HTR-8/SVneo (cell line): ENCODE data around the gene HOXA2.

ENCODE experiments used
- DNase-seq: peaks from one replicate; pipeline ENCODE4 v3.0.0; 2011; ENCODE audit warnings: low spot score, mixed read lengths; ENCODE audit not compliant: insufficient read length
- FAIRE-seq: peaks from 2 replicates; lab custom pipeline; 2011; peaks lifted over from hg19 to GRCh38; lab: Jason Lieb, UNC

The HOXA2 gene

DNA sequence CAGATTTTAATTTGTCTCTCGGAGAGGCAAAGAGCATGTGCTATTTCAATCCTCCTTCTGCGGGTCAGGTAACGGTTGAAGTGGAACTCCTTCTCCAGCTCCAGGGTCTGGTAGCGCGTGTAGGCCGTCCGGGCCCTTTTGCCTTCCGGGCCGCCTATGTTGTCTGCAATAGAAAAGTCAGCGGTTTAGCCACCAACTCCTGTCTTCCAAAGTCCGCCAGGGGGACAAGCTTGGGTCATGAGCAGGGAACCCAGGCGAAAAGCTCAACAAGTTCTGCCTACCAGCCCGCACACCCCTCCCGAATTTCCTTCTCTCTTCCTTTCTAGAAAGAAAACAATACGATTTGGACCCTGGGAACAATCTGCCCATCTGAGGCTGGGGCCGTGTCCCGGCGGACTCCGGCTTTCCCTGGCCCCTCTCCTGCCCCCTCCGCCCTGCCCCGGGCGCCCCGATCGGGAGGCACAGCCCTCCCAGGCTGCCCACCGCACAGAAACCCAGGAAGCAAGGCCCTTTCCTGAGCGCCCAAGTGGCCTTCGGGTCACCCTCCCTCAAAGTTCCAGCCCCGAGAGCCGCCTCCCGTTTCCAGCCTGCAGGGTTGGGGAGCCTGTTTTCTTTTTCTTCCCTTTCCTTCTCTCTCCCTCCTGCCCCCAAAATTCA is 39.6 kb upstream of the HOXA2 start:
- FAIRE-seq = no peak
- DNase-seq = no peak

DNA sequence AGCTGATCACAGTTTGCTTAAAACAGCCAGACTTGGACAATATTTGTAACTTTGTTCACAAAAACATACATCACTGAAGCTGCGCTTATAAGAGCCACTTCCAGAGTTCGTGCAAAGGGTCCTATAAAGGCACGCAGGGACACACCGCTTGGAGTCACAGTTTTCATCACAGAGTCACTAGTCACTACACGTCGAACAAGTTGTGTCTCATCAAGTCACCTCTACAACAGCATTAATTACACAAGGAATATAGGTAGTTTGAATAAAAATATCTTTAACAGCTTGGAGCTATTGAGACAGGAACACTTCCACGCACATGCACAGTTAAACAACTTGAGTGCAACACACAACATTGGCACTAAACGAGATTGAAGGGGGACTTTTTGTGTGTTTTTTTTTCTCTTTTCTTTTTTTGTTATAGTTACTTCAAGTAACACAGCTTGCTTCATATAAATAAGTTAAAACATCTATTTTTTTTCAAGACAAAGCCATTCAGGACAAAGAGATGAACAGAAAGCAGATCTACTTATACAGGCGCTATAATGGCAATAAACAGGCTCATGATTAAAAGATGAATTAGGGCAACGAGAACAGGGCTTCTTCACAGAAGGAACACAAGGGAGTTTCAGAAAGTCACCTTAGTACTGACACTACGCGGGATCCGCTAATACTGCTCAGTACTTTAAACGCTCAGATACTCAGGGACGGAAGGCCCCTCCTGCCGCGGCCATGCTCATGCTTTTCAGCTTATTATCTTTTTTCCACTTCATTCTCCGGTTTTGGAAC is 38.8 kb upstream of the HOXA2 start:
- DNase-seq (no peak), FAIRE-seq (no peak)

DNA sequence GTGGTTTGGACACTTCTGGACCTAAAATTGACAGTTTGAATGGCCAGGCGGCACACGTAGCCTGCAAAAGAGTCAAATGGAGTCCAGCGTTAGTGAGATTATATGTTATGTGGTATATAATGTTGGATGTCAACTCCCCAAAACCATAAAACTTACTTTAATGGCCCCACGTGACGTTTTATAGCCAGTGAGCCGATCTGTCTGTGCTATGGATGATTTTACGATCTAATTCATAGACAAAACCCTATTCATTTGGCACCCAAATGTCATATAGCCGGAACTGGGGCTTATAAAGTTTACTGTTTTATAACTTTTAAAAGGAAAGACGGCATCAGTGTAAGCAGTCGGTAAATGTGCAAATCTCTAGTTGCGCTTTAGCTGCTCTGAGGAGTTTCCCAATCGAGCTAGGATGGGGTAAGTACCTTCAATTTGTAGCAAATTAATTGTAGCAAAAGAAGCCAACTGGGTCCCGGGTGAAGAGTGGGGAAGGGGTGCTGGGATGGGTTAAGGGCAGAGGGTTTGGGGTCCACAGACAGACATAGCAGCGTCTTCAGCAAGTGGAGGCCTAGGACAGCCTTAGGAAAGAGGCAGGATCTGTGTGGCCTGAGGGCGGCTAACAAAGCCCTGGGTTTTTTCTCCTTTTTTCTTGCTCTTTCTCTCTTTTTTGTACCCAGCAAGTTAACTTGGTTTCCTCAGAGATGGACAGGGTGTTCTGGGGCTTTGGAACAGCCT is 37.8 kb upstream of the HOXA2 start:
- FAIRE-seq = no peak
- no peak for DNase-seq

DNA sequence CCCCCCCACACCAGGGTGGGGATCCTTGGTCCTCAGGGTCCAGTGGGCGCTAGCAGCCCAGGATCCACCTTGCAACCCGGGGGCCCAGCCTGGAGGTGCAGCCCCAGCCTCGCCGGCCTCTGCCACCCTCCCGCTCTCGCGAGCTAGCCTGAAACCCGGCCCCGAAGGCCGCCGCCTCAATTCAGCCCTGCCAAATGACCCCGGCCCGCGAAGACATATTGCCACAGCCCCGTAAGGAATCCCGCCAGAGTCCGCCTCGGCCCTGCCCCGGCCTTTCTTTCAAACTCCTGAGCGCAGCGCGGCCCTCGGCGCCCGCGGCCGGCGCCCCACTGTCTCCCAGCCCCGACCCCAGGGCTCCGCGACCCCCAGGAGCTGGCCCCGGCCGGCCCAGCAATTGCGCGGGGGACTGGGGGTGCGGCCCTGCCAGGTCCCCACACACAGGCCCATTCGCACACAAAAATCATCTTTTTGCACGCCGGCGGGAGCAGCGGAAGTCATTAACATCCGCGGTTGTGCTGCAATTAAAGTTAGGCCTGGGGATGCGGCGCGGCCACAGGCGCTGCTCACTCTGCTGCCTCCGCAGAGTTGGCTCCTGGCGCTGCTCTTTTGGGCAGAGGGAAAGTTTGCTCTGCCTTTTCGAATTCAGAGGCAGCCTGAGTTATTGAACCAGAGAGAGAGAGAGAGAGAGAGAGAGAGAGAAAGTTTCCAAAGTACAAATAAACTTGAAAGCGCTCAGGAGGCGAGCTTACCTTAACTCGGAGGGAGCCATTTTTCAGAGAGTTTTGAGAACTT is 37.0 kb upstream of the HOXA2 start:
- FAIRE-seq (no peak), DNase-seq (no peak)

DNA sequence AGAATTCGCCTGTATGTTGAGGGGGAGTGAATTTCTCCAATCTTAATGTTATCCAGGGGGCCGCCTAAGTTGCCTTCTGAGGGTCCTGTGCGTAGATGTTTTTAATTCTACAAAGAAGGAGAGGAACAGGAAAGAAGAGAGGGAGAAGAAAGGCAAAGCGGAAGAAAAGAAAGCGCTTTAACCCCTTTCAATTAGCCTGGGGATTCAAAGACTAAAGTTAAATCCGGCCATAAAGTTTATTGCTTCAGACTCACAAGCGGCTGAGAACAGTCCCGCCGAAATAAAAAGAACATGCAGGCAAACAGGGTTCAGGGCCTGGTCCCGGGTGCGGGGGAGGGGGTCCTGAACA is 36.5 kb upstream of the HOXA2 start:
- DNase-seq (no peak), FAIRE-seq (no peak)

DNA sequence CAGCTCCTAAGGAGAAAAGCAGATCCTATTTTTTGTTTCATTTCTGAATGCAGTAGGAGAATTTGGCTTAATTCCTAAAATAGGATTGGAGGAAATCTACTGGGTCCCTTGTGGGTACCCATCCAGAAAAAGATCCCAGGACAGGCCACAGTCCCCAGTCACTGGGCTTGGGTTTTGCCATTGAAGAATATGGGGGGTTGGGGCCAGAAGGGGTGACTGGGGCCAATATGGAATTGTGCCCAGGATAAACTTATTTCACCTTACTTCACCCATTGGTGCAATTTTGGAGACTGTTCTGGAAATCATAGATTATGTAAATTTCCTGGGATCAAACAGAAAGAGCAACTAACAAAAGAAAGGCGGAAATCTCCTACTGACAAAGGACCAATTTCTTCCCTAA is 36.0 kb upstream of the HOXA2 start:
- FAIRE-seq = no peak
- no peak for DNase-seq

DNA sequence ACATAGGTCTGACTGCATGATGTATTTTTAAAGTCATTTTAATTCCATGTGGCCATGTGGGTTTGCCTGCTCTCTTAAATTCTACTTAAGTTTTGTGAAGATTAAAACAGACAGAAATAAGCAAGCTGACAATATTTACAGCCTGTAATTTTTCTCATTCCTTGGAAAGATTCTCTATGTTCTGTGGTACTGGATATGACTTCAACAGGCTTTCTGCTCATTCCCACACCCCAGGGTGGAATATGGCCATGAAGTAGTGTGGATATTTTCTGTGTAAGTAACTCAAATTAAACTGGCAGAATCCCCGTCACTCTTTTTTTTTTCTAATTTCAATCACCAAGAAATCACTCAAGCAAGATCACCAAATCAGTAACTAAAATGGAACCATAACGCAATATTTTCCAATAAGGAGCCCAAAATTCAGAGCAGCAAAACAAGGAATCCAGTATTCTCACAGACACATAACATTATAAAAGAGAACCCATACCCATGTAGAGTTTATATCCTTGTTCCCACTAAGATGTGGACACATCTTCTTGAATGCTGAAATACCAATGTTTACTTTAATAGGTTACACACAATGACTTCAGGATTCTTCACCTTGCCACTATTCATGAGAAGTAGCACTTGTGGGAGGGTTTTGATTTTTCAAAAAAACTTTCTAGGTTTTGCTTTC is 35.3 kb upstream of the HOXA2 start:
- FAIRE-seq = no peak
- no peak for DNase-seq

DNA sequence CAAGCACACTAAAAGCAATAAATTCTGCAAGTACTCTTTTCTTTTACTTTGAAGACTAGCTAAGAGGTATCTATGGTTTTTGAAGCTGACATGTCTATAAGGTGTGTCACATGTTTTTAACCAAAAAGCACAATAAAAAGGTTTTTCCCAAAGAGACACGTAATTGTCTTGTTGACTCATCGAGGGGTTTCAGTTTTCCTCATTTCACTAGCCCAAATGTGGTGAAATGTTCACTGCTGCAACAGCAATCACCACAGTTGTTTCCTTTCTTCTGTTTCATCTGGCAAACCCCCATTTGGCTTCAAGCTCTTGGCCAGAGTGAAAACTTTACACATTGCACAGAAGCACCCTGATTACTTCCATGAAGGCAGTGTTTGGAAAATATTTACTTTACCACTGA is 31.9 kb upstream of the HOXA2 start:
- DNase-seq = no peak

DNA sequence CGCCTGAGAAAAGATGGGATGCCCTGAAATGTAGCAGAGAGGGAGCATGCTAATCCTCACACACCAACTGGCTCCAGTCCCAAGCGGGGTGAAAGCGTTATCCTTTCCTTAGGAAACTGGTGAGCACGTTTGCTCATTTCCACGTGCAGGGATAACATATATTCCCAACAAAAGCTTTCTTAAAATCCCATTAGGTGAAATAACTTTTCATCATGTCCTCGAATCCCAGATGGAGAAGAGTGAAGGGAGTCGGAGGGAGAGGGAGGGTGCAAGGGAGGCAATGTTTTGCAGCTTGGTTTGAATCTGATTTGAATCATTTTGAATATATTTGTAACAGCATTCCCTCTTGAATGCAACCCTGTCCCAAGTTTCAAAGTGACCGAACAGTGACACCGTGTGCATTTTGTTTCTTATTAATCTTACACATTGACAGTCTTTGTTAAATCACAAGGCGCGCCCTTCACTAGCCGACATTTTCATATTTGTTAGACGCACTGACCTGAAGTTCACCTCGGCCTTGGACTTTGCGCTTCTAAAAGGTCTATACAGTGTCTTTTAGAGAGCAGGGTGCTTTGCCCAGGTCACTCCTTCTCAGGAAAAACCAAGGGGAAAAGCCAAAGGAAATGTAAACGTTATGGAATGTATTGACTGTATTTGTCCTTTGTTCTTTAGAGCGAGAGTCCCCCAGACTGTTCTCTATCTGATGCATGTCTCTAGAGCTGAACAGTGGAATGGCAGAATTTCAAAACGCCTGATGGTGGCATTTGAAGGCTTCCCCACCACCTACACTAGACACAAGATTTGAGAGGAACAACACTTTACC is 31.1 kb upstream of the HOXA2 start:
- FAIRE-seq = no peak
- no peak for DNase-seq

More for the DNA sequence above, 31.9 kb upstream of the HOXA2 start:
- FAIRE-seq = no peak

DNA sequence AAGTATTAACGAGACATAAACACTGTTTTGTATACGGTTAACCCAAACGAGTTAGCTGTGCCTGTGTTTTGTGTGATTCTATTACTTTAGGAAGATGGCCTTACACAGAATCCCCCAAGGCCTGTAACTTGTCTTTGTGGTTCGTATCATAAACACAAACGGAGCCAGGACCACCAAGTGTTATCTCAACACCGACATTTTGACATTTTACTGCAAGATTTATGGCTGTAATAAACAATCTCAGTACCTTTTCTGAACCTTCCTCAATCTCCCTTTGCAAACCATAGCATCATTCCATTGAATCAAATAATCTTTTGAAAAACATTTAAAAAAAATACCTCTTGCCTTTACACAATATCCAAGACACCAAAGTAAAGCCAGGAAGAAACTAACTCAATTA is 30.5 kb upstream of the HOXA2 start:
- DNase-seq = no peak
- FAIRE-seq = no peak

DNA sequence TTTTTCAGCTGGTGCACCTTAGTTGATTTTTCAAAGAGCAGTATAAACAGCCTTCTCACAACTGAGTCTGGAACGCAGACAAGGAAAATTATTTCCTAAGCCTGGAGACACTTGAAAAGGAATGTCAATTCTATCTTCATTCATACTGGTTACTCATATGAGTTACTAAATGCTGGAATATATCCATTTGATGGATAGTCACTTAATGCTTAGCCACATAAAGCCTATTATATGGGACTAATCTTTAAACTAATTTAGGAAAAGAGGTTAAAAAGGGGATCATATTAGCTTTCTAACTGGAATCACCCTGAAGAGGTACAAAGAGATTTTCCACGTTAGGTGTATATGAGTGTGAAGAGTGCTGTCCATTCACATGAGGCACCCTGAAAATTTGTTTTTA is 29.7 kb upstream of the HOXA2 start:
- DNase-seq (no peak), FAIRE-seq (no peak)

DNA sequence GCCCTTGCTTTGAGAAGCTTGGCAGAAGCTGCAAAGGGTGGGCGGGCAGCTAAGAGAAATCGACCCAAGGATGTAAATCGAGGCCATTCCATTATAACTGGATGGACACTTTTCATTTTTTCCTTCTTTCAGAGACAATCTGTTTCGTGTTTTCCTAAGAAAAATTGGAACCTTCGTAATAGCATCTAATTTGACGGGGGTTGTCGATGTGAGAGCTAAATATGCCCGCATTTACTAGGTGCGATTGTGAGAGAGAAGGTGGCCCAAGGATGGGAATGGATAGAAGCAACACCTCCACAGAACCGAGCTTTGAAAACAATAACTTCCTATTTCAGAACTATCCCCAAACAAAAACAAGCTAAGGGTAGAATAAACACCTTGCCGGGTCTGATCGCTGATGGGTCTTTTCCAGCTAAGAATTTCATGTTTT is 28.9 kb upstream of the HOXA2 start:
- DNase-seq = no peak
- FAIRE-seq = no peak

DNA sequence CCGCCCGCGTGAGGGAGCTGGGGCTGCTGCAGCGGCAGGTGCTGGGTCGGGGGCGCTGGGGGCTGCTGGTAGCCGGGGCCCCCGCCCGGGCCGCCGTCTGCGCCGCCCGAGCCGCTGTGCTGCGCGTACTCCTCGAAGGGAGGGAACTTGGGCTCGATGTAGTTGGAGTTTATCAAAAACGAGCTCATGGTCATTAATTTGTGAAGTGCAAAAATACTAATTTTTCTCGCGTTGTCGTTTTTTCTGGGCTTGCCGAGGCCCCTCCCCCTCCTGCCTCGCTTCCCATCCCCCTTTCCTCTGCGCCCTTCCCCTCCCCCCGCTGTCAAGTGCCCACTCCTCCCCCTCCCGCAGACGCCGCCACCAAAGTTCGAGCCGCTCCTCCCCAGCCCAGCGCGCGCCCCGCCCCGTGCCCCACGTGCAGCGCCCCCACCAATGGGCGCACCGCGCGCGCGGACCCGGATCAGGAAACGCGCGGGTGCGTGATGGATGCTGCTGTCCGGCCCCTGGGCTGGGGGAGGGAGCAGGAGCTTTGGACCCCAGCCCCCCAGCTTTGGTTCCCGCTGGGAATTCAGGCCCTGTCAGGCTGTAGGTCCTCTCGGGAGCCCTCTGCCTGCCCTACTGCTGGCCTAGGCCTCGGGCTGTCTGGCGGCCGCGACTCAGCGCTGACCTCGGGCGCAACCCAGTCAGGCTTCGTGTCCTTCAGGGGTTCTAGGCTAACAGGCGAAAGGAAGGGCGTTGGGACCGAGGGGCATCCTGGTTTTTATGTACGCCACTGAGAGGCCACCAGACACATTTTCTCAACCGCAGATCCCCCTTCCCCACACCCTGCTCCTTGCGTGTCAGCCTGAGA is 28.3 kb upstream of the HOXA2 start, which contains the start of gene HOXA4:
Gene HOXA4 (minus strand): TSS at position 218 of the 850 bp plus-strand sequence. CDS start 24 bp downstream, at position 194.
- FAIRE-seq = peak; percentile 91
- DNase-seq = no peak

DNA sequence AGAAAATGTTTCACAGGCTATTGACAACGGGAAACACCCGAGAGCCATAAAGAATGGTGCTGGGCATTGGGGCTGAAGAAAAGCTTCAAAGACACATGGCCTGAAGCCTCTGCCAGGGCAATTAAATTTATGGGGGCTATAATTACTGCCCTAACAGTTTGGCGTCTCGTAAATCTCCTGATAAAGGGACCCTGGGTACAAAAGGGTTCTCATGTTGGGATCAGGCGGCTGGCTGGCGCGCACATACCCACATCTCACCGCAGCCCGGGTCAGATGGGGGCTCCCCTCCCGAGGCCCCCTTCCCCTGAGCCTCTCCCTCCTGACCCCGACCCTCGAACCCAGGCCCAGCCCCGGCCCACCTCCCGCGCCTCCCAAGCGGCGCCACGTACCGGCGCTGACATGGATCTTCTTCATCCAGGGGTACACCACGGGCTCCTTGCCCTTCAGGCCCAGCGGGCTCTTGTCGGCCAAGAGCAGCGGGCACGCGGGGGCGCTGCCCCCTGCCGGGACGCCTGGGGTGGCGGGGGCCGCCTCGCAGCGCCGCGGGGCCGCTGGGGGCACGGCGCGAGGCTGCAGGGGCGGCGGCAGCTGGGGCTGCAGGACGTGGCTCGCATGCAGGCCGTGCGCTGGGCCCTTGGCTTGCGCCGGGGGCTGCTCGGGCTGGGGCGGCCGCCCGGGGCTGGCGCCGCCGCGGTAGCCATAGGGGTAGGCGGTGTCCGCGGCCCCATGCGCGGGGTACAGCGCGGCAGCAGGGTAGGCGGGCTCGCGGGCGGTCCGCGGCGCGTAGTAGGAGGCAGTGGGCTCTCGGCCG is 27.5 kb upstream of the HOXA2 start:
- DNase-seq = no peak
- no peak for FAIRE-seq

DNA sequence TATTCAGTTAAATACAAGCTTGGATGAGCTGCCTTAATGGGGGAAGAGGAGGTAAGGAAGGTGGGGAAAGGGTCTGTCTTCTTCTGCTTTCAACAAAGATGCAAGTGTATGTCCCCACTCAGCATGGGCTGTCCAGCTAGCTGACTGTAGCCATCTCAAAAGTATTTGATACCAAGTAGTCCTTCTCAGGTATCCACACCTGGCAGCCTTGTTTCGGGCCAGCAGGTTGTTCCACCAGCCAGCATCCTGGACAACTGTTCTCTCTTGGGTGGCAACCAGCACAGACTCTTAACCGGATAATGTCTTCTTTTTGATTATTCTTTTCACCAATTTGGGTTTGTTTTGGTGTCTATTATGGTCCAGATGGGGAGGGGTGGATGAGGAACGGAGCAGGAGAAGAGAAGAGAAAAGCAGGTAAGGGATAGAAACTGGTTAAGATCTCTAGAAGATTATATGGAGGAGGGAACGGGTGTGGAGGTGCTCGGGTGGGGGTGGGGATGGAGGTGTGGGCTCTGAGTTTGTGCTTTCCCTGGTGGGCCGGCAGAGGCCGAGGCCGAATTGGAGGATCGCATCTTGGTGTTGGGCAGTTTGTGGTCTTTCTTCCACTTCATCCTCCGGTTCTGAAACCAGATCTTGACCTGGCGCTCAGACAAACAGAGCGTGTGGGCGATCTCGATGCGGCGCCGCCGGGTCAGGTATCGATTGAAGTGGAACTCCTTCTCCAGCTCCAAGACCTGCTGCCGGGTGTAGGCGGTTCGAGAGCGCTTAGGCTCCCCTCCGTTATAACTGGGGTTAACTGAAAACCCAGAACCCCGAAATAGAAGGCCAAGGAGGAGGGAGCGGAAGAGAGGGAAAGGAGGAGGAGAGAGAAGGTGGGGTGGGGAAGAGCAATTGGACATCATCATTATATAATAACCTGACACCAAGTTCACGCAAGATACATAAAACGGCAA is 26.6 kb upstream of the HOXA2 start:
- DNase-seq = no peak
- peak; percentile 80 for FAIRE-seq

DNA sequence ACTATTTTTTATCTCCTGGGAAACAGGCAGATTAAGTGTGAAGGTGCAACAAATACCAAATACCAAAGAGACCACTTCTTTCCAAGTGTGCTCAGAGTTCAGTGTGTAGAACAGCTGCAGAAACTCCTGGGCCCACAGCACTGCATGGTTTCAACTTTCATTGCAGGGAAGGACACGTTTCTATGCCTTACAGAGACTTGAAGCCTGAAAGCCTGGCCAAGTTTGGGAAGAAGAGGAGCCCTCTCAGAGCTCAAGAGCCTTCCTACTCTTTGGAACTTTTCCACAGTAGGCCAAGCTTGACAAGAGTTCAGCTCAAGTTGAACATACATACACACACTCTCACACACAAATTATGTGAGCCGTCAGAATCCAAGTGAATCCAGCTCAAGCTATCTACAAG is 25.6 kb upstream of the HOXA2 start:
- no peak for DNase-seq
- no peak for FAIRE-seq
